Measurements from ENCODE around the gene SHISA5.

- TF ChIP-seq CTCF (IDR thresholded peaks at IDR 0.05 in 4 of 5, conservative IDR thresholded peaks at IDR 0.05 in 1 of 5), result no peak
- no peak for TF ChIP-seq POLR2A (IDR thresholded peaks at IDR 0.05)
Measured at GRCh38 chr3:48505146-48505545, 1.2 kb upstream of the SHISA5 start.

Measured in gastrocnemius medialis (tissue), 4 donors.